Esophagus squamous epithelium (tissue), 5 donors: ENCODE data around the gene TMEM235. TPM values are rescaled to one million over a fixed set of nuclear protein-coding genes. Genes with fewer than 3 reads are reported as not detected.

ENCODE experiments used
- DNase-seq: peaks from one replicate; lab custom pipeline; 2025; lab: John Stamatoyannopoulos, UW
- H3K27ac ChIP-seq, 4 donors: fragments of 200-600 bp; sonication (generic); one replicate each; pipeline ENCODE4 v1.5.1; 2016 to 2019; ENCODE audit warnings: mild to moderate bottlenecking in 1 of 4
- H3K27me3 ChIP-seq, 4 donors: fragments of 200-600 bp; sonication (generic); 1 replicate in 3 of 4; 2 replicates in 1 of 4; pipeline versions ENCODE4 v1.5.1 to v1.6.0; 2017 to 2021; ENCODE audit warnings: antibody characterized with exemption in 1 of 4
- H3K36me3 ChIP-seq, 3 donors: fragments of 200-600 bp; sonication (generic); one replicate each; pipeline ENCODE4 v1.5.1; 2016 to 2019
- H3K4me1 ChIP-seq, 3 donors: fragments of 200-600 bp; sonication (generic); one replicate each; pipeline ENCODE4 v1.5.1; 2017 to 2019
- H3K4me3 ChIP-seq, 4 donors: fragments of 200-600 bp; sonication (generic); 1 replicate in 3 of 4; 2 replicates in 1 of 4; pipeline ENCODE4 v1.5.1; 2016 to 2019; ENCODE audit warnings: mild to moderate bottlenecking in 2 of 4, moderate library complexity in 1 of 4
- H3K9me3 ChIP-seq, 3 donors: fragments of 200-600 bp; sonication (generic); one replicate each; pipeline ENCODE4 v1.5.1; 2016 to 2019
- CTCF ChIP-seq, 6 experiments: fragments of 450-650 bp in 4 of 6; fragments of 200-600 bp in 2 of 6; sonication (generic) in 2 of 6; IDR thresholded peaks; one replicate each; pipeline ENCODE4 v1.5.1; 2016 to 2019; ENCODE audit warnings: antibody characterized with exemption in 6 of 6, mild to moderate bottlenecking in 4 of 6, moderate library complexity in 4 of 6
- POLR2A ChIP-seq, 4 donors: fragments of 450-650 bp; IDR thresholded peaks; one replicate each; pipeline ENCODE4 v1.6.1; 2017; ENCODE audit warnings: antibody characterized with exemption in 4 of 4, mild to moderate bottlenecking in 4 of 4, moderate library complexity in 3 of 4
- WGBS, 2 donors: methylation state at CpG; one replicate each; pipeline ENCODE4 v1.1.5; 2018; 5-methylcytosine and 5-hydroxymethylcytosine counted together
- intact Hi-C: fragments of 100-400 bp; cut with DNase I; formaldehyde crosslinking; loops from one replicate; pipeline ENCODE4 v1.15.0; 2022
- total RNA-seq, 4 donors: library from RNA; depleted of rRNA; stranded (reverse); fragments of >200 nt; gene quantifications; one replicate each; pipeline ENCODE4 v1.1.0, GENCODE V29; 2016
- donor health status: DM: yes; HTN: yes; CAD: no.

The TMEM235 gene
- total RNA-seq, 4 donors from 2014 or later: 0.26 TPM; not detected in 3

GRCh38 chr17:78255953-78256706 is 24.7 kb downstream of the TMEM235 start:
- WGBS, 2 donors: 81 to 92% methylated on average over 7 to 9 of the region's 14 CpGs
- intact Hi-C loops: no loop called here

GRCh38 chr17:78256707-78257591 is 25.5 kb downstream of the TMEM235 start:
- intact Hi-C loops: no loop called here
- Histone ChIP-seq H3K4me1 (peaks cover 7 to 51% (median 10%) of the 10 kb centered on the region in 3 donors), H3K9me3 (no peaks in the 10 kb centered on the region), H3K36me3 (no peaks in the 10 kb centered on the region), H3K4me3 (no peak overlapping the region), H3K27ac (peak overlapping the region in 2 of 4 donors; percentile 6 to 73), H3K27me3 (peaks cover 0 to 17% (median 0%) of the 10 kb centered on the region in 4 donors)
- no peak for DNase-seq
- no peak for TF ChIP-seq POLR2A (IDR thresholded peaks at IDR 0.05)
- TF ChIP-seq CTCF (IDR thresholded peaks at IDR 0.05): no peak
- 43 to 57% methylated on average over 4 to 6 of the region's 18 CpGs for WGBS, 2 donors

More at GRCh38 chr17:78255953-78256706, 24.7 kb downstream of the TMEM235 start:
- H3K9me3 ChIP-seq: no peaks in the 10 kb centered on the region
- peak overlapping the region in 1 of 4 donors; percentile 6 for H3K27ac ChIP-seq
- peaks cover 0 to 17% (median 0%) of the 10 kb centered on the region in 4 donors for H3K27me3 ChIP-seq
- no peaks in the 10 kb centered on the region for H3K36me3 ChIP-seq
- no peak for DNase-seq
- no peak overlapping the region for H3K4me3 ChIP-seq
- peaks cover 11 to 59% (median 16%) of the 10 kb centered on the region in 3 donors for H3K4me1 ChIP-seq
- TF ChIP-seq POLR2A (IDR thresholded peaks at IDR 0.05): no peak
- TF ChIP-seq CTCF (IDR thresholded peaks at IDR 0.05): no peak

- intact Hi-C loops: no loop called here
- TF ChIP-seq CTCF (IDR thresholded peaks at IDR 0.05) (no peak), POLR2A (IDR thresholded peaks at IDR 0.05) (no peak)
- Histone ChIP-seq H3K9me3 (no peaks in the 10 kb centered on the region), H3K4me3 (no peak overlapping the region), H3K27ac (peak overlapping the region in 2 of 4 donors; percentile 73 to 79), H3K27me3 (peaks cover 0 to 17% (median 0%) of the 10 kb centered on the region in 4 donors), H3K36me3 (no peaks in the 10 kb centered on the region), H3K4me1 (peaks cover 9 to 50% (median 14%) of the 10 kb centered on the region in 3 donors)
- no peak for DNase-seq
- 50 to 51% methylated on average over 11 to 15 of the region's 16 CpGs for WGBS, 2 donors
These were observed 26.4 kb downstream of the TMEM235 start for GRCh38 chr17:78257810-78258322.

- 40 to 57% methylated on average over 1 to 3 of the region's 23 CpGs for WGBS, 2 donors
- intact Hi-C loops: no loop called here
- Histone ChIP-seq H3K27ac (peak overlapping the region in 2 of 4 donors; percentile 73 to 79), H3K4me3 (peak overlapping the region in 1 of 4 donors; percentile 37), H3K9me3 (no peaks in the 10 kb centered on the region), H3K4me1 (peaks cover 9 to 50% (median 20%) of the 10 kb centered on the region in 3 donors), H3K36me3 (no peaks in the 10 kb centered on the region), H3K27me3 (peaks cover 0 to 17% (median 0%) of the 10 kb centered on the region in 4 donors)
- no peak for DNase-seq
- TF ChIP-seq CTCF (IDR thresholded peaks at IDR 0.05): no peak
- peak in 1 of 4 donors; percentile 14 for TF ChIP-seq POLR2A (IDR thresholded peaks at IDR 0.05)
These were observed 27.1 kb downstream of the TMEM235 start for GRCh38 chr17:78258323-78259191.
